Esophagus squamous epithelium (tissue), 4 donors: ENCODE data around the gene PRSS48.

Experiments
- POLR2A ChIP-seq, 4 donors: fragments of 450-650 bp; IDR thresholded peaks; one replicate each; pipeline ENCODE4 v1.6.1; 2017; ENCODE audit warnings: antibody characterized with exemption in 4 of 4, mild to moderate bottlenecking in 4 of 4, moderate library complexity in 3 of 4
- TF ChIP-seq, protein P1 (sequence below), 6 experiments: fragments of 450-650 bp in 4 of 6; fragments of 200-600 bp in 2 of 6; sonication (generic) in 2 of 6; IDR thresholded peaks; one replicate each; pipeline ENCODE4 v1.5.1; 2016 to 2019; ENCODE audit warnings: antibody characterized with exemption in 6 of 6, mild to moderate bottlenecking in 4 of 6, moderate library complexity in 4 of 6

DNA sequence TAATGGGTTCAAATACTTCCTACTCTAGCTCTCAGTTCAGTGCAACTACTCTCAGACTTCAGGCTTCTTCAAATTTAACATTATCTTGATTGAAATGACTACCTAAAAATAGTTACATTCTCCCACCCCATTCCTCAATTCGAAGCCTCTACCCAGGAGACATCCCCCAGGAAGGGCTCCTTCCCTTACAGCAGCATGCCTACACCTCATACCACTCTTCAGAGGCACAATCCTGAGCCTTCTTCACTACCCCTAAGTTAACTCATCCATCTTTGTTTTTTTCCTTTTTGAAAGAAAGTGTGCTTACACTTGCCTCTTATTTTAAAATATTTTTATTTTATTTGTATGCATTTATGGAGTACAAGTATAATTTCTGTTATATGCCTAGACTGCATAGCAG, 17.2 kb upstream of the PRSS48 start:
- no peak for TF ChIP-seq POLR2A (IDR thresholded peaks at IDR 0.05)
- TF ChIP-seq, protein P1, sequence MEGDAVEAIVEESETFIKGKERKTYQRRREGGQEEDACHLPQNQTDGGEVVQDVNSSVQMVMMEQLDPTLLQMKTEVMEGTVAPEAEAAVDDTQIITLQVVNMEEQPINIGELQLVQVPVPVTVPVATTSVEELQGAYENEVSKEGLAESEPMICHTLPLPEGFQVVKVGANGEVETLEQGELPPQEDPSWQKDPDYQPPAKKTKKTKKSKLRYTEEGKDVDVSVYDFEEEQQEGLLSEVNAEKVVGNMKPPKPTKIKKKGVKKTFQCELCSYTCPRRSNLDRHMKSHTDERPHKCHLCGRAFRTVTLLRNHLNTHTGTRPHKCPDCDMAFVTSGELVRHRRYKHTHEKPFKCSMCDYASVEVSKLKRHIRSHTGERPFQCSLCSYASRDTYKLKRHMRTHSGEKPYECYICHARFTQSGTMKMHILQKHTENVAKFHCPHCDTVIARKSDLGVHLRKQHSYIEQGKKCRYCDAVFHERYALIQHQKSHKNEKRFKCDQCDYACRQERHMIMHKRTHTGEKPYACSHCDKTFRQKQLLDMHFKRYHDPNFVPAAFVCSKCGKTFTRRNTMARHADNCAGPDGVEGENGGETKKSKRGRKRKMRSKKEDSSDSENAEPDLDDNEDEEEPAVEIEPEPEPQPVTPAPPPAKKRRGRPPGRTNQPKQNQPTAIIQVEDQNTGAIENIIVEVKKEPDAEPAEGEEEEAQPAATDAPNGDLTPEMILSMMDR (IDR thresholded peaks at IDR 0.05), result no peak
